Pulmonary artery endothelial cell (primary cell): ENCODE measurements around the gene S100PBP. TPM values are rescaled to one million over a fixed set of nuclear protein-coding genes. Genes with fewer than 3 reads are reported as not detected.
"Not testable (repeated sequence)": the region's sequence is repeated elsewhere in the genome, so short reads cannot be mapped to it uniquely, and the experiment has no call there.

ENCODE experiments used
- DNase-seq: peaks from one replicate; pipeline ENCODE4 v3.0.0-alpha.2; 2011; ENCODE audit warnings: low read depth, low spot score
- total RNA-seq: library from RNA; depleted of rRNA; stranded (reverse); fragments of >200 nt; gene quantifications from 2 replicates; pipeline ENCODE4 v1.2.3, GENCODE V29; 2014

Gene S100PBP
- total RNA-seq, 1 donor from 2014 or later: 18.3 TPM

DNA sequence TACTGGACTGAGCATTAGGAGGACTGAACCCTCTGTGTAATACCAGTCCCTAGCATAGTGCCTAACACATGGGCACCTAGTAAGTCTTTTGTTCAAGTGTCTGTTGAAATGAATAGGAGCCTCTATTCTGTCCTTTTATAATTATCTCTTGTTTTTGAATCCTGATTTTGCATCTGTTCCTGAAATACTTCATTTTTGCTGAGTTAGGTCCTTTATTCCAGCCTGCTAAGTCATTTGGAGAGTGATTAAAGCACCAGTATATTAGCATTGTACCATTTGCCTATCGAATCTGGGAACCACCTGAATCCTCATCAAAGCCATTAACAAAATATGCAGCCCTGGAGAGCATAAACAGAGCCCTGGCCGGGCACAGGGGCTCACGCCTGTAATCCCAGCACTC is 32.6 kb upstream of the S100PBP start:
- no peak for DNase-seq

DNA sequence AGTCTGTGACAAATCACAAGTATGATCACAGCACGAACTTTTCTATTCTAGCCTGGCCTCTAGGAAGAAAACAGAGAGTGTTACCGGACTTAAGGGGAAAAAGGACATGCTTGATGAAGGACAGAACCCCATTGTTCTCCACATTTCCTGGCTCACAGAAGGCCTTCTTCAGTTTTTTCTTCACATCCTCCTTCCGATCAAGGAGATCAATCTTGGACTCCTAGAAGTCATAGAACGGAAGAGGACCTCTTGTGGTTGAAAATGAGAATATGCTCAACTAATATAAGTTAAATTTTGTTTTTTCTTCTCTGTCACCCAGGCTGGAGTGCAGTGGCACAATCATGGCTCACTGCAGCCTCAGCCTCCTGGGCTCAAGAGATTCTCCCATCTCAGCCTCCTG is 30.6 kb upstream of the S100PBP start:
- no peak for DNase-seq

DNA sequence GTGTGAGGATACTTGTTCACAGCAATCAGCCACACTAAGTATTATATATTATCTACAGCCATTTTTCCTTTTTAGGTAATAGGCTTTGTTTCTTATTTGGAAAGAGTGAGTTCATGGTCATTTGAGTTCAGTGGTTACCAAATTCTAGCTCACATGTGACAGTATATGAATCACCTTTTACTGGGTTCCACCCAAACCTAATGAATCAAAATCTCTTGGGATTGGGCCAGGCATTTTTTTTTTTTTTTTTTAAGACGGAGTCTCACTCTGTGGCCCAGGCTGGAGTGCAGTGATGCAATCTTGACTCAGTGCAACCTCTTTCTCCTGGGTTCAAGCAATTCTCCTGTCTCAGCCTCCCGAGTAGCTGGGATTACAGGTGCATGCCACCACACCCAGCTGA is 28.1 kb upstream of the S100PBP start:
- DNase-seq: not testable (repeated sequence)

DNA sequence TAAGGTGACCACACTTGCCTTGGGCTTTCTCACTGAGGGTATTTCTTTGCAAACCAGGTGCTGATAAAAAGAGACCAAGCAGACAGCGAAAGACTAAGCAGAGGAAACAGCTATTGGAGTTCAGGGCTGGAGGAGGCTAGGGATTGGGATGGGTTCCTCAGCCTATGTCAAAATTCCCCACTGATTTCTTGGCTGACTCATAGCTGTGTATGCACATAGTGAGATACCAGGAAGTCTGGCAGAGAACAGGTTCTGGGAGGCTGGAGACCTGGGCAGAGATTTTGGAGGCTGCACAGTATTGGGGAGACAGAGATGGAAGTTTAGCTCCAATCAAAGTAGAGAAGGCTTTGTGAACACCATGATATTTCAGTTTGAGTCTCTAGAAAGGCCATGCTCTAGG is 25.6 kb upstream of the S100PBP start:
- DNase-seq: no peak

DNA sequence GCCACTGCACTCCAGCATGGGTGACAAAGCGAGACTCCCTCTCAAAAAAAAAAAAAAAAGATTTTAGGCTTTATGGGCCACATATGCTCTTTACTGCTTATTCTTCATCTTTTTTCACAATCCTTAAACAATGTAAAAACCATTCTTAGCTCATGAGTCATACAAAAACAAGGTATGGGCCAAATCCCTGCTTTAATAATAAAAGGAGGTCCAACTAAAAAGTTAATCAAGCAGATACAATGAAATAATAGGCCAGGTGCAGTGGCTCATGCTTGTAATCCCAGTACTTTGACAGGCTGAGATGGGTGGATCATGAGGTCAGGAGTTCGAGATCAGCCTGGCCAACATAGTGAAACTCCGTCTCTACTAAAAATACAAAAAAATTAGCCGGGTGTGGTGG is 21.7 kb upstream of the S100PBP start:
- not testable (repeated sequence) for DNase-seq

DNA sequence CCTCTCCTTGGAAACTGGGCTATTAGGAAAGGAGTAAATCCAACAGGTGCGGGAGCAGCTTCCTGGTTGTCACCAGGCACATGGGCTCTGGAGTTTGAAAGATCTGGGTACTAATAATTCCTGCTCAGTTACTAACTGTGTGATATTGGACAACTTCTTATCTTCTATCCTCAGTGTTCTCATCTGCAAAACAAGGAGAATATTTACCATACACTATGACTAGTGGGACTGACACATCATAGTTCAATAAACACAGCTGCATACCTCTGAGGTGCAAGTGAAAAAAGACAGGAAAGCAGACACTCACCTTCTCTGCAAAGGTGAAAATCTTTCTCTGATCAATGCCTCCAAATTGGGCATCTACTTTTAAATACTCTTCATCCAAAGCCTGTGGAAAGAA is 20.0 kb upstream of the S100PBP start:
- DNase-seq: no peak

DNA sequence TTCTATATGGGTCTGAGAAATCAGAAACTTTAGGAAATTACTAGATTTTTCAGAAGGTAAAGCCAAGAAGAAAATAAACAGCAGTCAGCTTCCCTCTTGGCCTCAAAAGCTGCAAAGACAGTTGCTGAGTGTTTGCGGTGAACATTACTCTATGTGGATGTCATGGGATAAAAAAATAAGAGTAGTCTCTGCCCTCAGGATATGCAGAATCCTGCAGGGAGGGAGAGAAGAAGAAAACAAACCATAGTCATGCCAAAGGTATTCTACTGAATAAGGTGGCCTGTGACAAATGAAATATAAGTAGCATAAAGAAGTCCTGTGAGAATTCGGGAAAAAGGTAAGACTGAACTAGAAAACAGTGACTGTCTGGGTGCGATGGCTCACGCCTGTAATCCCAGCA is 19.3 kb upstream of the S100PBP start:
- no peak for DNase-seq

DNA sequence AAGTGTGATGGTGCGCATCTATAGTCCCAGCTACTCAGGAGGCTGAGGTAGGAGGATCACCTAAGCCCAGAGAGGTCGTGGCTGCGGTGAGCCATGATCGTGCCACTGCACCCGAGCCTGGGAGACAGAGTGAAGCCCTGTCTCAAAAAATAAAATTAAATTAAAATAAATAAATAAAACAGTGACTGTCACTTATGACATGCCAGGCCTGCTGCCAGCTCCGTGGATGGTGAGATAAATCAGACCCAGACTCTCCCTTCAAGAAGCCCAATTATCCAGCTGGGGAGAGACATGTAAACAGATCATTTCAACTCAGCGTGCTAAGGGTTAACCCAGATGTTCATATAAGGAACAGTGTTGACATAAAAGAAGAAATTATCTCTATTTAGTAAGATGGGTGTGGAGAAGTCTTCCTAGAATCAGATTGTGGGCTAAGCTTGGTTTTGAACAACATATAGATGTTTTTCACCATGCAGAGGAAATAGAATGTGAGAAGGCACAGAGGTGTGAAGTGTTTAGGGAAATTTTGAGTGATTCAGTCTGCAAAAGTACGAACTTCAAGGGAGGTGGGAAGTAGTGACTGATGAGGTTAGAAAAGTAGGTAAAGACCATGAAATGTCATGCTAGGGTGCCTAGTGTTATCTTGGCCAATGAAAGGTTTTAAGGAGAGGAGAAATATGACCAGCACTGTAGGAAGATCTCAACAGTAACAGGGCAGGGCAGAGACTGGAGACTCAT is 18.6 kb upstream of the S100PBP start:
- DNase-seq: no peak

DNA sequence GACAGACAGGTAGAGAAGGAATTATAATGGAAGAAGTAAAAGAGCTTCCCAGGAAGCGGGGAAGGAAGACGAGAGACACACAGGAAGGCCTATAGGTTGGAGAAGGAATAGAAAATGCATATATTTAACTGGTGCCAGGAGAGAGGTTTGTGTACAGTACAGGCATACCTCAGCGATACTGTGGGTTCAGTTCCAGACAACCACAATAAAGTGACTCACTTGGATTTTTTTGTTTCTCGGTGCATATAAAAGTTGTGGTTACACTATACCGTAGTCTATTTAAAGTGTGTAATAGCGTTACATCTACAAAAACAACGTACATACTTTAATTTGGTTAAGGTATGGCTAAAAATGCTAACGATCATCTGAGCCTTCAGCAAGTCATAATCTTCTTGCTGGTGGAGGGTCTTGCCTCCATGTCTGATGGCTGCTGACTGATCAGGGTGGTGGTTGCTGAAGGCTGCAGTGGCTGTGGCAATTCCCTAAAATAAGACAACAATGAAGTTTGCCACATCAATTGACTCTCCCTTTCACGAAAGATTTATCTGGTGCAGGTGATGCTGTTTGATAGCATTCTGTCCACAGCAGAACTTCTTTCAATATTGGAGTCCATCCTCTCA is 16.2 kb upstream of the S100PBP start:
- no peak for DNase-seq

DNA sequence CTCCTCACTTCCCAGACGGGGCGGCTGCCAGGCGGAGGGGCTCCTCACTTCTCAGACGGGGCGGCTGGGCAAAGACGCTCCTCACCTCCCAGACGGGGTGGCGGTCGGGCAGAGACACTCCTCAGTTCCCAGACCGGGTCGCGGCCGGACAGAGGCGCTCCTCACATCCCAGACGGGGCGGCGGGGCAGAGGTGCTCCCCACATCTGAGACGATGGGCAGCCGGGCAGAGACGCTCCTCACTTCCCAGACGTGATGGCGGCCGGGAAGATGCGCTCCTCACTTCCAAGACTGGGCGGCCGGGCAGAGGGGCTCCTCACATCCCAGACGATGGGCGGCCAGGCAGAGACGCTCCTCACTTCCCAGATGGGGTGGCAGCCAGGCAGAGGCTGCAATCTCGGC is 13.0 kb upstream of the S100PBP start:
- DNase-seq: not testable (repeated sequence)

DNA sequence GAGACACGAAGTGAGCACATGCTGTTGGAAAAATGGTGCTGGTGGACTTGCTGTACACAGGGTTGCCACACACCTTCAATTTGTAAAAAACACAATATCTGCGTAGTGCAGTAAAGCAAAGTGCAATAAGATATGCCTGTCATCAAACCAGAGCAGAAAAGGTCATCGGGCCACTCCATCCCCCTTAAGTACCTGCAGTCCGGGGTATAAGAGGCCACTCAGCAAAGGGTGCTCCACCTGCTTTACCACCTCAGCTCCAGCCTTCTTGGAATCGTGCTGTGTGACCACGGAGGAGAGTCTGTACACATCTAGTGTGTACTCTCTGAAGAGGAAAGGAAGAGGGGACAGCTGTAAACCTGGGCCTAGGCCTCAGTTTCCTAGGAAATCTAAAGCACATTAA is 11.2 kb upstream of the S100PBP start:
- DNase-seq: no peak

DNA sequence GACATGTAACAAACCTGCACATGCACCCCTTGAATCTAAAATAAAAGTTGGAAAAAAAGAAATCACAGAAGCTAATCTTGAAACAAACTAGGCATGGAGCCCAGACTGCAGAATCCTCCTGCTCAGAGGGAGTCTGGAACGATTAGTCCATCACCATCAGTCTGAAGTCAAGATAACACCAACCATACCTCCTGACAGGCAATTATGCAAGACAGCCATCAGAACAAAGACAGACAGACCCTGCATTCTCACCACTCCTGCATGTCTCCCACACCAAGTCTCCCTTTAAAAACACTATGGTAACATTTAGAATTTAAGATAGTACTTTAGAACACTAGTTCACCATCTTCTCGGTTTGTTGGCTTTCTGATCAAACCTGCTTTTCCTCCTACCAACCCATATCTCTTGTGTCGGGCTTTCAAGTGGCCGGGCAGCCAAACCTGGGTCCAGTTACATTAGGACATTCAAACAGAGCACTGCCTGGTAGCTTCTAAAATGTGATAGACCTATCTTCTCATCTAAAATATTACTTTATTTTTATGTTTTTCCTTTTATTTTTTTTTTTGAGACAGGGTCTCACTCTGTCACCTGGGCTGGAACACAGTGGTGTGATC is 10.4 kb upstream of the S100PBP start:
- no peak for DNase-seq

DNA sequence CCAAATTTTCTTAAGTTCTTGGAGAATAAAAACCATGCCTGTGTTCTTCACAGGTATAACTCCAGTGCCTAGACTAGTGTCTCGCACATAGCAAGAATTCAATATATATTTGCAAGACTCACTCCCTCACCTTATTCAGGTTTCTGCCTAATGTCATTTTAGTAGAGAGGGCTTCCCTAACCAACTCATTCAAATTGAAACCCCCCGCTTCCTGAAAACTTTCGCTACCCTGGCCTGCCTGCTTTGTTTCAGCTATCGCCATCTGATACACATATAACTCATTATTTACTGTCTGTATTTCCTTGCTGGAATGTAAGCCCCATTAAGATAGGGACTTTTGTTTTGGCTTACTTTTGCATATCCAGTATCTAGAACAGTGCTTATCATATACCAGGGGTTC is 8.9 kb upstream of the S100PBP start:
- DNase-seq: no peak

DNA sequence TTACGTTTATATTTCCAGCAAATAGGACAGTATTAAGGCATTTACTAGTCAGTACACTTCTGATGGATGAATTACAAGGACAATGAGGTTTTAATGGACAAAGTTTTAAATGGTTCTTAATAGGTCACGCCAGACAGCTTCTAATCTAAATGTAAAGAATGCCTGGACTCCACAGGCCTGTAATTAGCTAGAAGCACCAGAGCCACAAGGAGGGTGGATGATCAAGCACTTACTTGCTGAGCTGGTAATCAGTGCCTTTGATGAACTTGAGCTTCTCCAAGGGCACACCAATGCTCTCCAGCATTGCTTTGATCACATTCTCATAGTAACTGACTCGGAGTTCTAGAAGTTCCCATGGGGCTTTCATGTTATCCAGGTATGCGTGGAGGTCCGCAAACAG is 7.1 kb upstream of the S100PBP start:
- DNase-seq: no peak

DNA sequence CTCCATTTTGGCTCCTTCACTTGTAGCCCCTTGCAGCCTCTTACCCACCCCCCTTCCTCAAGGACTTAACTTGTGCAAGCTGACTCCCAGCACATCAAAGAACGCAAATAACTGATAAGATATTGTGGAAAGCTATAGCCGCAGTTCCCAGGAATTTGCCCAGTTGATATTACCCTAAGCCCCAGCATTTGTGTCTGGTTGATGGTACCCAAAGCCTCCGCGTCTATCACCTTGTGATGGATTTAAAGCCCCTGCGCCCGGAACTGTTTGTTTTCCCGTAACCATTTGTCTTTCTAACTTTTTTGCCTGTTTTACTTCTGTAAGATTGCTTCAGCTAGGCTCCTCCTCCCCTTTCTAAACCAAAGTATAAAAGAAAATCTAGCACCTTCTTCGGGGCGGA is 6.2 kb upstream of the S100PBP start:
- DNase-seq: no peak

DNA sequence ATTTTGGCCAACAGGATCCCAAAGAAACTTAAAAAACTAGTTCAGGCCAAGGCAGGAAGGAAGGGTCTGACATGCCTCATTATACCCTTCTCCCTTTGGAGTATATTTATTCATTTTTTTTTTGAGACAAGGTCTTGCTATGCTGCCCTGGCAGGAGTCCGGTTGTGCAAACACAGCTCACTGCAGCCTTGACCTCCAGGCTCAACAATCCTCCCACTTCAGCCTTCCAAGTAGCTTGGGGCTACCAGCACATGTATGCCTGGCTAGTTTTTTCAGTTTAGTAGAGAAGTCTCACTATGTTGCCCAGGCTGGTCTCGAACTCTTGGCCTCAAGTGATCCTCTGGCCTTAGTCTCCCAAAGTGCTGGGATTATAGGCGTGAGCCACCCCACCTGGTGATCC is 5.5 kb upstream of the S100PBP start:
- no peak for DNase-seq

DNA sequence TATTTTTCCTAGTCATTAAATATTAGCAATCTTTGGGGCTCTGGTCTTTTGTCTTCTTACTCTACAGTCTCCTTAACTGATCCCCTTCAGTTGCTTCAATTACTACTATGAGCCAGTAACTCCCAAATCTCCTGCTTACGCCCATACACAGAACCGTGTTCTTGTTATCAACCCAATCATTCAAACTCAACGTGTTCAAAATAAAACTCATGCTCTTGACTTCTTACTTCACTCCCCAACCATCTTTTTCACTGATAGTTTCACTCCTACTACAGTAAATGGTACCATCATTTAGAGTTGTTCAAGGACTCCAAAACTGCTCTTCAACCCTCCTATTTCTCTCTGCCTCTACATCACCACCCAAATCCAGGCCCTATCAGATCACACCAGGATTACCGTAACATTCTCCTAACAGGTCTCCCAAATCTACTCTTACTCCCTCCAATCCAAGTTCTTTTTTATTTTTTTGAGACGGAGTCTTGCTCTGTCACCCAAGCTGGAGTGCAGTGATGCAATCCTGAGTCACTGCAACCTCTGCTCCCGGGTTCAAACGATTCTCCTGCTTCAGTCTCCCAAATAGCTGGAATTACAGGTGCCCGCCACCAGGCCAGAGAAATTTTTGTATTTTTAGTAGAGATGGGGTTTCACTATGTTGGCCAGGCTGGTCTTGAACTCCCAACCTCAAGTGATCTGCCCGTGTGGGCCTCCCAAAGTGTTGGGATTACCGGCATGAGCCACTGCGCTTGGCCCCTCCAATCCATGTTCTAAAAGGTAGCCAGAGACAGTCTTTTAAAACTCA is 3.3 kb upstream of the S100PBP start:
- DNase-seq: no peak

DNA sequence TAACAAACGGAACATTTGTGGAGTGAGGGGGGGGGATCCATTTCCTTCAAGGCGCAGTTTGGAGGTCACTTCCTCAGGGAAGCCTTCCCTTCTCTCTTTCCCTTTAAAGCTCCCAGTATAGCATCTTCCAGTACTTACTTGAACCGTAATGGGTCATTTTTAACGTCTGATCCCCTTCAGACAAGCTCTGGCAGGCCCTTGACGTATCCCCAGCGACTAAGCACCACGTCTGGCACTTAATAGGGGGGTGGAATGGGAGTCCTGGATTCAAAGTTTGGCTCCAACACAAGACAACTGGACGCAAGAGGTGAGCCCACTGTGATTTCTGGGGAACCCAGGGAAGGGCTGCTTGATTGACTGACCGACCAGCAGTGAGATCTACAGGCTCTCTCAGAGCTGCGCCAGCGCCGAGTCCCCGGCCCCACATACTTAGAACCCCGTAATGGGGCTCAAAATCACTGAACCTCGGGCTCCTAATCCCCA is 736 bp upstream of the S100PBP start:
- no peak for DNase-seq

DNA sequence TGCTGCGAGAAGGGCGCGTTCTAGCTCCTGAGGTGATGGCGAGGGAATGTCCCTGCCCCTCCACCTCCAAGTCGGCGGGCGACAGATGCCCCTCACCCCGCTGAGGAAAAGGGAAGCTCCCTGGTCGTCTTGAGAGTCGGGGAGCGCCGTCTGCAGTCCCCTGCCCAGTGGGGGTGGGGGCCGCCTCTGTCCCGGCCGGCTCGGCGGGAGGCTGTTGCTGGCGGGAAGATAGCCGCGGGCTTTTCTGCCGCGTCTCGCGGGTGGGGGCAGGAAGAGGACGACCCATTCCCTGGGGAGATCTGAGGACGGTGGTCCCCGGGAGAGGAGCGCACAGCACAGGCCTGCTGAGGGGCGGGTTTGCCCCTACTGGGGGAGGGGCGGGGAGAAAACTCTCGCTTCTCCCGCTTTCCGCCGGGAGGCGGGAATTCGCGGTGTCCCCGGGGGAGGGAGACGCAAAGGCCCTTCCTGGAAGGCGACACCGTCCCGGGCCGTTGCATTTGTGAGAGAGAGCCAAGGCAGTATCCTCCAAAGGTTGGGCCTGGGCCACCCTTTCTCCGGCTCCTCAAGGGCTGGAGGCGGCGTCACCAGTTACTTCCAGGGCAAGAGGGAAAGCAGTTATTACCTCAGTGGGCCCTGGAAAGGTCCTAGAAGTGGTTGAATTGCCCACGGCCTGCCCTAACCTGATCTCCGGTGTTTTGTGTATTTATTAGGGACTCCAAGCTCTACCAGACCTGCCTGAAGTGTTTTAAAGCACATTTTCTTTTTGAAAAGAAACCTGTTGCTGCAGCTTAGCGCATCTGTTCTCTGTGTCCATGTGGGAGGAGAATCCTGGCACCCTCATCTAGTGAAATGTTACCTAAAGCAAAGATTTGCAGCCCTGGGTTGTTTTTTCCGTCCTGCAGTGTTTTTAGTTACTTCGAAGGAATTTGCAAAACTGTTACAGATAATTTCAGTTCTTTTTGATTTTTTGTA is 648 bp downstream of the S100PBP start:
- DNase-seq: no peak

DNA sequence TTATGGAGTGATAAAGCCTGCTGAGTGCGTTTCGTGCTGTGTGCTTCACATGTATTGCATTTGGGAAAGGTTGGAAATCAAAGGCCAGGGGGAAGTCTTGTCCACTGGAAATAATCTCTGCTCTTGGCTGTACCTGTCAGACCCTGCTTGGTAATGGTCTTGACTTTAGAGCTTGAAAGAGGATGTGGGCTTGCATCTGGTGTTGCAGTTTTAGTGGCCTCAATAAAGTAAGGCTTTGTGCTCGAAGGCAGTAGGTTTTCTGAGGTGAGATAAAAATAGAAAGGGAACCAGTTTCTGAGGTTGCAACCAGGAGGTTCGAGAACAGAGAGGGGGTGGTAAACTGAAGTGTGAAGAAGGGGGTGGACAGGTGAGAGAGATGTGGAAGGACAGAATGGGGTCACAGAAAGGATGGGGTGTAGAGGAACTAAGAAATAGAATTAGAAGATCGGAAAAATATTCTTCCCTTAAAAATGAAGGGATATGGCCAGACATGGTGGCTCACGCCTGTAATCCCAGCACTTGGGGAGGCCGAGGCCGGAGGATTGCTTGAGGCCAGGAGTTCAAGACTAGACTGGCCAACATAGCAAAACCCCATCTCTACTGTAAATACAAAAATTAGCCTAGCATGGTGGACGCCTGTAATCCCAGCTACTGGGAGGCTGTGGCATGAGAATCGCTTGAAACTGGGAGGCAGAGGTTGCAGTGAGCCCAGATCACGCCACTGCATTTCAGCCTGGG is 1.5 kb downstream of the S100PBP start:
- no peak for DNase-seq
